ENCODE results near the gene NDUFV2.
"Not testable (repeated sequence)": the region's sequence is repeated elsewhere in the genome, so short reads cannot be mapped to it uniquely, and the experiment has no call there.

The NDUFV2 gene

DNA sequence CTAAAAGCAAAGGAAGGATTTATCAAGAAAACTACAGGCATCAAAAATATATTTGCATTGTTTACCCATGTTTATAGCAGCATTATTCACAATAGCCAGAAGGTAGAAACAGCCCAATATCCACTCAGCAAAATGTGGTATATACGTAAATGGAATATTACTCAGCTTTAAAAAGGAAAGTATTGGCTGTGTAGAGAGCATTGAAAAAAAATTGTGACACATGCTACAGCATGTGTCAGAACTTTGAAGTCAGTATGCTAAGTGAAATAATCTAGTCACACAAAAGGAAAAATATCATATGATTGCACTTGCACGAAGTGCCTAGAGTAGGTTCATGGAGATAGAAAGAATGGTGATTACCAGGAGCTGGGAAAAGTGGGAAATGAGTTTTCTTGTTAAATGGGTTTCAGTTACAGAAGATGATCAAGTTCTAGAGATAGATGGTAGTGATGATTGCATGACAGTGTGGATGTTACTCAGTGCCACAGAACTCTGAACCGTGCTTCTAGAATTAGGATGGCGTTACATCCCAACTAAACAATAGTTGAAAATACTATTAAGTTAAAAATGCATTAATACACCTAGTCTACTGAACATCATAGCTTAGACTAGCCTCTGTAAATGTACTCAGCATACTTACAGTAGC lies 54.2 kb downstream of the NDUFV2 start:
- DNase-seq (ENCODE audit: low spot score) = no peak

DNA sequence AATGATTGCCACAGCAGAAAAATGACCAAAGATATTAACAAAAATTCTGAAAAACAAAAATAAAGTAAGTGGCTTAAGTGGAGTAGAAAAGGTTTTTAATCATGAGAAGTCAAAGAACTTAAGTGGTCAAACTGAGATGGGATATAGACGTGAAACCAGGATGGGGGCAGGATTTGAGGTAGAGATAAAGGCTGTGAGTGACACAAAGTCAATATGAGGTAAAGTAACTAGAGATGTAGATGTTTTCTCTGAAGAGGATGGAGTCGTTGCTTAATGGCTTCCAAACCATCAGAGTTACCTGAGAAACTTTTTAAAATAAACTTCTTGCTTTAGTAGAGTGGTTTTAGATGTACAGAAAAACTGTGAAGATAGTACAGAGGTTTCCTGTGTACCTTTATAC lies 55.3 kb downstream of the NDUFV2 start:
- no peak for DNase-seq (ENCODE audit: low spot score)

GRCh38 chr18:9160014-9160413 lies 57.5 kb downstream of the NDUFV2 start:
- no peak for DNase-seq (ENCODE audit: low spot score)

- not testable (repeated sequence) for DNase-seq (ENCODE audit: low spot score)
These were observed 60.2 kb downstream of the NDUFV2 start for GRCh38 chr18:9162663-9163062.

- DNase-seq (ENCODE audit: low spot score) = not testable (repeated sequence)
These were observed 61.6 kb downstream of the NDUFV2 start for GRCh38 chr18:9164149-9164548.

GRCh38 chr18:9165883-9166282 lies 63.4 kb downstream of the NDUFV2 start:
- not testable (repeated sequence) for DNase-seq (ENCODE audit: low spot score)

GRCh38 chr18:9169515-9169914 lies 67.0 kb downstream of the NDUFV2 start:
- not testable (repeated sequence) for DNase-seq (ENCODE audit: low spot score)

- not testable (repeated sequence) for DNase-seq (ENCODE audit: low spot score)
These were observed 69.4 kb downstream of the NDUFV2 start for GRCh38 chr18:9171919-9172318.

- DNase-seq (ENCODE audit: low spot score) = no peak
These were observed 70.1 kb downstream of the NDUFV2 start for GRCh38 chr18:9172506-9173127.

GRCh38 chr18:9173770-9174233 lies 71.3 kb downstream of the NDUFV2 start:
- no peak for DNase-seq (ENCODE audit: low spot score)

- no peak for DNase-seq (ENCODE audit: low spot score)
These were observed 71.8 kb downstream of the NDUFV2 start for GRCh38 chr18:9174302-9174701.

GRCh38 chr18:9175115-9175514 lies 72.6 kb downstream of the NDUFV2 start:
- no peak for DNase-seq (ENCODE audit: low spot score)

GRCh38 chr18:9177031-9177430 lies 74.5 kb downstream of the NDUFV2 start:
- DNase-seq (ENCODE audit: low spot score) = no peak

DNA sequence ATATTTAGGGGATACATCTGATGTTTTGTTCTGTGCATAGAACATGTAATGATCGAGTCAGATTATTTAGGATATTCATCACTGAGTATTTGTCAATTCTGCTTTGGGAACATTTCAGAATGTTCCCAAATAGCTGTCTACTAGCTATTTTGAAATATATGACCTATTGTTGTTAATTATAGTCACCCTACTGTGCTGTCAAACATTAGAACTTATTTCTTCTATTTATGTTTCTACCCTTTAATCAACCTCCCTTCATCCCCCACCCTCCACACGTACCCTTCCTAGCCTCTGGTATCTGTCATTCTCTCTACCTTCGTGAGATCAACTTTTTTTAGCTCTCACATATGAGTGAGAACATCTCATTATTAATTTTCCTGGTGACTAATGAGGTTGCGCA lies 75.0 kb downstream of the NDUFV2 start:
- no peak for DNase-seq (ENCODE audit: low spot score)

GRCh38 chr18:9178557-9178956 lies 76.1 kb downstream of the NDUFV2 start:
- no peak for DNase-seq (ENCODE audit: low spot score)

DNA sequence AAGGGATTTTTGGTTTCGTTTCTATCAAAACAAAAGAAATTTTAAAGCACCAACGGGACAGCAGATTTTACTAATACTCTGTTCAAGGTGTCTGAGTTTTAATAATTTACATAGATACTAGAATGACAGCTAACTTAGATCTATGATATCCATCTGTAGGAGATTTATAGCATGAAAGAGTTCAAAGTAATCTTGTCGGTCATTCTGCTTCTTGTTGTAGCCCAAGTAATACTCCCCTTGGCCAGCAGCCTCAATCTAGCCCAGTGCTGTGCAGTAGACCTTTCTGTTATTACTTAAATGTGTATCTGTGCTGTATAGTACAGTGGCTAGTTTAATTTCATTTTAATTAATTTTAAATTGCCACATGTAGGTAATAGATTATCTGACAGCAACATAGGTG lies 78.8 kb downstream of the NDUFV2 start:
- DNase-seq (ENCODE audit: low spot score) = no peak

- no peak for DNase-seq (ENCODE audit: low spot score)
These were observed 80.4 kb downstream of the NDUFV2 start for GRCh38 chr18:9182852-9183399.
